ENCODE measurements around the gene CTRB2. TPM values are rescaled to one million over a fixed set of nuclear protein-coding genes. Genes with fewer than 3 reads are reported as not detected.

Gene CTRB2
- total and polyA plus RNA-seq, 2 of the 8 experiments (the other 6 are each of a cell fraction or from before 2014, with no cell fraction given): not detected

GRCh38 chr16:75249441-75249840 is 42.5 kb upstream of the CTRB2 start (continued):
- no peak for TF ChIP-seq CHD7 (IDR thresholded peaks at IDR 0.05; ENCODE audit: insufficient replicate concordance, low read length)
- TF ChIP-seq BACH1 (IDR thresholded peaks at IDR 0.05; ENCODE audit: low read length): no peak
- TF ChIP-seq CEBPB (IDR thresholded peaks at IDR 0.05; ENCODE audit: low read depth, low read length): no peak
- TF ChIP-seq ASH2L (IDR thresholded peaks at IDR 0.05; ENCODE audit: low read length): no peak
- no peak for TF ChIP-seq TEAD4 (IDR thresholded peaks at IDR 0.05; ENCODE audit: low read depth, low read length)
- no peak for TF ChIP-seq MAFK (IDR thresholded peaks at IDR 0.05; ENCODE audit: low read depth, low read length)
- TF ChIP-seq POU5F1 (IDR thresholded peaks at IDR 0.05; ENCODE audit: low read depth, low read length): no peak
- TF ChIP-seq EZH2 (IDR thresholded peaks at IDR 0.05; ENCODE audit: low read depth, low read length, severe bottlenecking): no peak
- TF ChIP-seq, protein P1, sequence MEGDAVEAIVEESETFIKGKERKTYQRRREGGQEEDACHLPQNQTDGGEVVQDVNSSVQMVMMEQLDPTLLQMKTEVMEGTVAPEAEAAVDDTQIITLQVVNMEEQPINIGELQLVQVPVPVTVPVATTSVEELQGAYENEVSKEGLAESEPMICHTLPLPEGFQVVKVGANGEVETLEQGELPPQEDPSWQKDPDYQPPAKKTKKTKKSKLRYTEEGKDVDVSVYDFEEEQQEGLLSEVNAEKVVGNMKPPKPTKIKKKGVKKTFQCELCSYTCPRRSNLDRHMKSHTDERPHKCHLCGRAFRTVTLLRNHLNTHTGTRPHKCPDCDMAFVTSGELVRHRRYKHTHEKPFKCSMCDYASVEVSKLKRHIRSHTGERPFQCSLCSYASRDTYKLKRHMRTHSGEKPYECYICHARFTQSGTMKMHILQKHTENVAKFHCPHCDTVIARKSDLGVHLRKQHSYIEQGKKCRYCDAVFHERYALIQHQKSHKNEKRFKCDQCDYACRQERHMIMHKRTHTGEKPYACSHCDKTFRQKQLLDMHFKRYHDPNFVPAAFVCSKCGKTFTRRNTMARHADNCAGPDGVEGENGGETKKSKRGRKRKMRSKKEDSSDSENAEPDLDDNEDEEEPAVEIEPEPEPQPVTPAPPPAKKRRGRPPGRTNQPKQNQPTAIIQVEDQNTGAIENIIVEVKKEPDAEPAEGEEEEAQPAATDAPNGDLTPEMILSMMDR (IDR thresholded peaks at IDR 0.05; ENCODE audit: control extremely low read depth in 1 of 3, insufficient read depth in 1 of 3, low read depth in 1 of 3, low read length in 3 of 3): no peak
